Stimulated activated naive CD4-positive, alpha-beta T cell (primary cell): Measurements from ENCODE around the gene GCSH.

Experiments used
- DNase-seq, 6 experiments: peaks; one replicate each; lab custom pipeline; 2025; lab: John Stamatoyannopoulos, UW

Gene GCSH

GRCh38 chr16:81101702-81102101 lies 5.5 kb upstream of the GCSH start:
- no peak for DNase-seq

GRCh38 chr16:81099958-81100357 lies 3.8 kb upstream of the GCSH start:
- DNase-seq: no peak

- DNase-seq: no peak
Measured at GRCh38 chr16:81097230-81097629, 1.0 kb upstream of the GCSH start.

GRCh38 chr16:81096715-81097208 lies 567 bp upstream of the GCSH start:
- DNase-seq: no peak

- no peak for DNase-seq
Measured at GRCh38 chr16:81095653-81095952, 592 bp downstream of the GCSH start.

GRCh38 chr16:81094771-81095251 lies 1.4 kb downstream of the GCSH start:
- DNase-seq: no peak

- no peak for DNase-seq
Measured at GRCh38 chr16:81088836-81089235, 7.4 kb downstream of the GCSH start.

- no peak for DNase-seq
Measured at GRCh38 chr16:81081014-81081413, 15.2 kb downstream of the GCSH start.

- no peak for DNase-seq
Measured at GRCh38 chr16:81080233-81080632, 16.0 kb downstream of the GCSH start.

GRCh38 chr16:81077076-81077940 lies 18.9 kb downstream of the GCSH start, which contains the start of gene C16orf46:
C16orf46 (minus strand) TSS chr16:81077238; CDS start chr16:81063955, 13,283 bp downstream.
- DNase-seq: peak; percentile 92 to 100 (median 98)

- DNase-seq: peak; percentile 92 to 100 (median 98)
Measured at GRCh38 chr16:81076566-81077075, 19.6 kb downstream of the GCSH start.

- DNase-seq: no peak
Measured at GRCh38 chr16:81073560-81074330, 22.4 kb downstream of the GCSH start.

GRCh38 chr16:81071805-81072204 lies 24.4 kb downstream of the GCSH start:
- no peak for DNase-seq

- no peak for DNase-seq
Measured at GRCh38 chr16:81070979-81071378, 25.2 kb downstream of the GCSH start.

- DNase-seq: no peak
Measured at GRCh38 chr16:81069063-81069462, 27.1 kb downstream of the GCSH start.

GRCh38 chr16:81067166-81067565 lies 29.0 kb downstream of the GCSH start:
- no peak for DNase-seq

- DNase-seq: peak in 1 of 6 experiments; percentile 2
Measured at GRCh38 chr16:81066681-81067080, 29.5 kb downstream of the GCSH start.

- no peak for DNase-seq
Measured at GRCh38 chr16:81061871-81062608, 34.2 kb downstream of the GCSH start.

- no peak for DNase-seq
Measured at GRCh38 chr16:81061307-81061640, 34.9 kb downstream of the GCSH start.

- no peak for DNase-seq
Measured at GRCh38 chr16:81060576-81061306, 35.5 kb downstream of the GCSH start.

GRCh38 chr16:81053761-81054160 lies 42.4 kb downstream of the GCSH start:
- DNase-seq: no peak
